Prostate gland (tissue), 2 donors: ENCODE data around the gene HSPE1. TPM values are rescaled to one million over a fixed set of nuclear protein-coding genes. Genes with fewer than 3 reads are reported as not detected.

ENCODE experiments used
- small RNA-seq, 2 donors: library from RNA; depleted of rRNA; stranded (forward); fragments of <200 nt; gene quantifications; one replicate each; pipeline ENCODE3, GENCODE V24; 2016
- total RNA-seq, 2 donors: library from RNA; depleted of rRNA; stranded (reverse); fragments of >200 nt; gene quantifications; one replicate each; pipeline ENCODE4 v1.1.0, GENCODE V29; 2016

HSPE1 gene
- total RNA-seq, 2 donors from 2014 or later: 57.0 to 139 TPM

Small RNA genes lying within 50 kb of the gene (small RNA-seq; reads per million reads assigned to genes)
- gene AC020550.1: 0 reads per million in 2 donors

Other genes with a start within 250 kb of the HSPE1 start
- 10 to 100 TPM in 1 of 2 donors, 1 to 10 TPM in 1; 6.0 to 11.2 TPM for gene ANKRD44, start 189.6 kb upstream of the HSPE1 start, total RNA-seq
- 100 to 1,000 TPM; 197 to 250 TPM for gene SF3B1, start 65.4 kb upstream of the HSPE1 start, total RNA-seq
- 10 to 100 TPM; 18.7 to 20.1 TPM for gene COQ10B, start 46.8 kb upstream of the HSPE1 start, total RNA-seq
- 100 to 1,000 TPM in 1 of 2 donors, 10 to 100 TPM in 1; 95.5 to 110 TPM for gene HSPD1, start 539 bp upstream of the HSPE1 start, total RNA-seq
- gene MOB4, start 15.7 kb downstream of the HSPE1 start, total RNA-seq: 10 to 100 TPM; 13.7 to 23.4 TPM
- 10 to 100 TPM in 1 of 2 donors, 1 to 10 TPM in 1; 2.3 to 17.5 TPM for gene RFTN2, start 175.2 kb downstream of the HSPE1 start, total RNA-seq
- gene MARS2, start 205.0 kb downstream of the HSPE1 start, total RNA-seq: 1 to 10 TPM; 5.9 to 6.9 TPM